Cerebellar nuclear complex (tissue), 1 donor: ENCODE results near the gene RPS6KA1.
"Not testable (repeated sequence)": the region's sequence is repeated elsewhere in the genome, so short reads cannot be mapped to it uniquely, and the experiment has no call there.

Experiments
- DNase-seq, 2 experiments: peaks; one replicate each; lab custom pipeline; 2025; lab: John Stamatoyannopoulos, UW

RPS6KA1 gene

DNA sequence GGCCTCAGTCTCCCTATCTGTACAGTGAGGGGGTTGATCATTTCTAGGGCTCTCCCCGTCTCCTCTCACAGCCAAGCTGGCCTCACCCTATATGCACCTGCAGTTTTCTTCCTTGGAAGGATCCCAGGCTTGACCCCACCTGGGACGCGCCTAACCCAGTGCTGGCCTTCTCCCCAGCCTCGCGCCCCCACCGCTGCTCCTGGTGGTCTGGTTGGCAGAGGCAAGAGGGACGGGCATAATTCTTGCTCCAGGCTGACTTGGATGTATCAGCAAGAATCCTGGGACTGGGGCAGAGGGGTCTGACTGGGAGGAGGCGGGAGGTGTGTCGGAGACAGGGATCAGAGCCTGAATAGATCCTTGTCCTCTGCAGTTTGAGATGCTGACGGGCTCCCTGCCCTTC, 25.2 kb downstream of the RPS6KA1 start:
- no peak for DNase-seq

- no peak for DNase-seq
Observed at GRCh38 chr1:26555550-26555981, 26.0 kb downstream of the RPS6KA1 start.

DNA sequence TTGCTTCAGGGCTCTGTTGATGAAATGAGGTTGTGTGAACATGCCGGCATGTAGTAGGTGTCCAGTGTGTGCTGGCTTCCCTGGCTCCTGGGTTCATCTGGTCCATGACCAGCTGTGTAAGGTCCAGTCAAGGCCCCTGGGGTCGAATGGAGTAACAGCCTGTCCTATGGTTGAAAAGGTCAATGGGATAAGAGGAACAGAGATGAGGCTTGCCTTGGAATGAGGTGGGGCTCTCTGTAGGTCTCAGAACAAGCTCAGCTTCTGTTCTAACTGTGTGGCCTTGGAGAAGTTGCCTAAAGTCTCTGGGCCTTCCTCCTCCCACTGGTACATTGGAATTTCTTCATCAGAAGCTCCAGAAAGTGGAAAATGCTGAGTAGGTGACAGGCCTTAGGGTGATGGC, 26.6 kb downstream of the RPS6KA1 start:
- DNase-seq: no peak

DNA sequence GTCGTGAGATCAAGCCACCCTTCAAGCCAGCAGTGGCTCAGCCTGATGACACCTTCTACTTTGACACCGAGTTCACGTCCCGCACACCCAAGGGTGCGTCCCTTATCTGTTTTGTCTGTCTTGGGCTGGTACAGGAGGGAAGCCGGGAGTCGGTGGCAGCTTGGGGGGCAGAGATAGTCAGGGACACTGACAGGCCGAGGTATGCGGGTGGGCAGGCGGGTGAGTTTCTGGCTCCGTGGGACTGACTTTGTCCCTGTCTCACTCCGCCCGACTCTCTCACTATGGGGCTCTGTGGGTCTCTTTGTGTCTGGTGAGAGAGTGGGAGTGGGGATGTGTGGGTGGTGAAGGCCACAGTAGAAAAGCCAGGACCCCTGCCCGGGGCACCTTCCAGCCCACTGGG, 27.4 kb downstream of the RPS6KA1 start:
- DNase-seq: no peak

GRCh38 chr1:26558685-26559048, 29.1 kb downstream of the RPS6KA1 start:
- DNase-seq: no peak

- DNase-seq: no peak
Observed at GRCh38 chr1:26560403-26560780, 30.8 kb downstream of the RPS6KA1 start.

- no peak for DNase-seq
Observed at GRCh38 chr1:26570287-26570686, 40.7 kb downstream of the RPS6KA1 start.

DNA sequence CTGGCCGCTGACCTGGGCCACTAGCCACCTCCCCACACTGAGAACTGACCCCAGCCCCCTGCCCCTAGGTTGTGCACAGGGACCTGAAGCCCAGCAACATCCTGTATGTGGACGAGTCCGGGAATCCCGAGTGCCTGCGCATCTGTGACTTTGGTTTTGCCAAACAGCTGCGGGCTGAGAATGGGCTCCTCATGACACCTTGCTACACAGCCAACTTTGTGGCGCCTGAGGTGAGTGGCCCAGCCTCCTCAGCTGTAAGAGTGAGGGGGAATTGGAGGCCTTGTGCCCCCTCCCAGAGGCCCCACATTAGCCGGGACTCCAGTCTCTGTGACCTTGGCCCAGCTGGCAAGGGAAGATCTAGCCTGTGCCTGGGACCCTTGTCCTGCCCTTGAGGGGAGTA, 41.8 kb downstream of the RPS6KA1 start:
- no peak for DNase-seq

GRCh38 chr1:26574018-26574417, 44.5 kb downstream of the RPS6KA1 start:
- DNase-seq: no peak

GRCh38 chr1:26574719-26575251, 45.2 kb downstream of the RPS6KA1 start:
- DNase-seq: no peak

DNA sequence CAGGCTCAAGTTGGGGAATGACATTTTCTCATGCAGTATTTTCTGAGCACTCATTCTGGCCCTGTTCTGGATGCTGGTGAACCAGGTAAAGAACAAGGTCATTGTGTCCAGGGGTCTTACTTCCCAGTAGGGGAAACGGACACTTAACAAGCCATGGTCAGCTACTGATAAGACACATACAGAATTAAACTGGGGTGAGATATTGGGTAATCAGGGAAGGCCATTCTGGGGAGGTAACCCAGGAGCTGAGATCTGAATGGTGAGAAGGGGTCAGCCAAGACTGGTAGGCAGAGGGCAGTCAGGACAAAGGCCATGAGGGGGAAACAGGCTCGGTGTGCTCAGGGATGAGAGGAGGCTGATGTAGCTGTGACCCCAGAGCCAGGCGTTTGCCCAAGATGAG, 45.8 kb downstream of the RPS6KA1 start:
- DNase-seq: no peak

GRCh38 chr1:26578167-26578566, 48.6 kb downstream of the RPS6KA1 start:
- no peak for DNase-seq

- DNase-seq: no peak
Observed at GRCh38 chr1:26579681-26580111, 50.1 kb downstream of the RPS6KA1 start.

DNA sequence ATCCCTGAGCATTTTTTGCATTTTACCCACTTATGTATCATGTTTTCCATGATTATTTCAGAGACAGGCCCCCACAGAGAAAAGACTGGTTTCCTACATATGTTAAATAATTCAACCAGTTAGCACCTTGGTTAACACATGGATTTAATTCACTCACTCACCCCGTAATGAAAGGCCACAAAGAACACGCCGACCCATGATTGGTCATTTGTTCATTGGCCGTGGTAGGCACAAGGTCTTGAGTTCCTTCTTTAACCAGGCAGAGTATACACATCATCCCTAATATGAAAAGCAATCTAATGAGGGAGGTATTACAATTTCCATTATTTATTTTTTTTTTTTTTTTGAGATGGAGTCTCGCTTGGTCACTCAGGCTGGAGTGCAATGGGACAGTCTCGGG, 50.6 kb downstream of the RPS6KA1 start:
- DNase-seq: no peak

GRCh38 chr1:26581287-26581651, 51.7 kb downstream of the RPS6KA1 start:
- no peak for DNase-seq

DNA sequence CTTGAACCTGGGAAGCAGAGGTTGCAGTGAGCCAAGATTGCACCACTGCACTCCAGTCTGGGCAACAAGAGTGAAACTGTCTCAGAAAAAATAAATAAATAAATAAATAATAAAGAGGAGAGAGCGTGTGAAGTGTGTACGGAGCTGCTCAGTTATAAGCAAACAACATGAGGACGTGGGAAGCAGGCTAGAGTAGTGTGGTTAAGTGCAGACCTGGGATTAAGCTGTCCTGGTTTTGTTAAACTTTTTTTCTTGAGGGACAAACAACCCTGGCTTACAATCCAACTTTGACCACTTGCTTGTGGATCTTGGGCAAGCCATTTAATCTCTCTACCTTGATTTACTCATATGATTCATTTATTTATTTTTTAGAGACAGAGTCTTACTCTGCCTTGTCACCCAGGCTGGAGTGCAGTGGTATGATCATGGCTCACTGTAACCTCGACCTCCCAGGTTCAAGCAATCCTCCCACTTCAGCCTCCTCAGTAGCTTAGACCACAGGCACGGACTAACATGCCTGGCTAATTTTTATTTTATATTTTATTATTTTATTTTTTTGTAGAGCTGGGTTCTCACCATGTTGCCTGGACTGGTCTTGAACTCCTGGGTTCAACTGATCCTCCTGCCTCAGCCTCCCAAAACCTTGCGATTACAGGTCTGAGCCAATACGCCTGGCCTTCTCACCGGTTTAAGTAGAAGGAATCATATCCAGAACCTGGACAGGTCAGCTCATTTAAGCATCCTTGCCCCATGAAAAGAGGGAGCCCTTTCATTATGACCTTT, 52.7 kb downstream of the RPS6KA1 start:
- no peak for DNase-seq

DNA sequence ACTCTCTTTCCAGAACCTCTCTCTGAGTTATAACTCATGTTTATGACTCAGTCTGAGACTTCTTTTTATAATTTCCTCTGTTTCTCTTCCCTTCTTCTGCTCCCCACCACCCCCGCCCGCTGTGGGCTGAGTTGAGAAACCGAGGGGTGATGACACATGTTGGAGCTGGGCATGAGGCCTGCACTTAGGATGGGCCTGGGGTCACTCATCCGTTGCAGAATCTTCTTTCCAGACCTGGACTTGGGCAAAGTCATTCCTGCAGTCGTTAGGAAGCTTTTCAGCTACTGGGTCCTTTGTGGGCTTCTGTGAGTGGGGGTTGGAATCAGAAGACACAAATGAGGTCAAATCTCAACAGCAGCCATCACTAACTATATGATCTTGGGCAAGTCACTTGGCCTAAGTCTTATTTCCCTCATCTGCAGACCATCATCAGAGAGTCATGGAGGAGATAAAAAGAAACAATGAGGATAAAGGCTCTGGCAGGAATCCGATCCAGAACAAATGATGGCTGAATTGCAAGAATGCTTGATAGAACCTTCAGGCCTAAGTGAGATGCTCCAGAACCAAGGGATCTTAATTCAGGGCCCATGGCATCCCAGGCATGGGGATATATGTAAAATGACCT, 53.4 kb downstream of the RPS6KA1 start:
- no peak for DNase-seq

DNA sequence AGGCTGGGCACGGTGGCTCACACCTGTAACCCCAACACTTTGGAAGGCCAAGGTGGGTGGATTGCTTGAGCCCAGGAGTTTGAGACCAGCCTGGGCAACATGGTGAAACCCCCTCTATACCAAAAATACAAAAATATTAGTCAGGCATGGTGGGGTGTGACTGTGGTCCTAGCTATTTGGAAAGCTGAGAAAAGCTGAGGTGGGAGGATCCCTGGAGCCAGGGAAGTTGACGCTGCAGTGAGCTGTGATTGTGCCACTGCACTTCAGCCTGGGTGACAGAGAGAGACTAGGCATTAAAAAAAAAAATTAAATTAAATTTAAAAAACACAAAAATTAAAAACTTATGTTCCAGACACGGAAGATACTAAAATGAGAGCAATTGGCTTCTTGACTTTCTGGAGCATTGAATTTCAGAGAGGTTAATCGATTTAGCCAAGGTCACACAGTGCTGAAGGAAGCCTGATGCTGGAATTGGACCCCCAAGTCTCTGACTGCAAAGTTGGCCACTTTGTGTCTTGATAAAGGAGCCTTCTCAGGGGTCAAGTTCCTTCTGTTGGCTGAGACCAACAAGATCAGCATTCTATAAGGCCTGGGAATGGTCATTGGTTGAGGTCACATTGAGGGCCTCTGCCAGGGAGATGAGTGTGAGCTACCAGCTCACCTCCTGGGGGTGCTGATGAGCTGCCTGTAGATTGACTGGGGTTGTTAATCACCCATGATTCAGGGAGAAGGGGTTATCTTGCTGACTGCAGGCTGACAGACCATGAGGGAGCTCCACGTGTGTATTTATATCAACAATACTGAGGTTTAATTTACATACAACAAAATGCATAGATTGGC, 54.3 kb downstream of the RPS6KA1 start:
- DNase-seq: no peak

DNA sequence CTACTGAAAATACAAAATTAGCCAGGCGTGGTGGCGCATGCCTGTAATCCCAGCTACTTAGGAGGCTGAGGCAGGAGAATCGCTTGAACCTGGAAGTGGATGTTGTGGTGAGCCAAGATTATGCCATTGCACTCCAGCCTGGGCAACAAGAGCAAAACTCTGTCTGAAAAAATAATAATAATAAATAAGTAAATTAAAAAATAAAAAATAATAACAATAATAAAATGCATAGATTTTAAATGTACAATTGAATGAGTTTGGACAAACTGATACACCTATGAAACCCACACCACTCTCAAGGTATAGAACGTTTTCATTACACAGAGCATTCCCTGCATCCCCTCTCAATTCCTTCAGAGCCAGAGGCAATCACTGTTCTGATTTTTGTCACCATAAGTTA, 55.0 kb downstream of the RPS6KA1 start:
- not testable (repeated sequence) for DNase-seq

DNA sequence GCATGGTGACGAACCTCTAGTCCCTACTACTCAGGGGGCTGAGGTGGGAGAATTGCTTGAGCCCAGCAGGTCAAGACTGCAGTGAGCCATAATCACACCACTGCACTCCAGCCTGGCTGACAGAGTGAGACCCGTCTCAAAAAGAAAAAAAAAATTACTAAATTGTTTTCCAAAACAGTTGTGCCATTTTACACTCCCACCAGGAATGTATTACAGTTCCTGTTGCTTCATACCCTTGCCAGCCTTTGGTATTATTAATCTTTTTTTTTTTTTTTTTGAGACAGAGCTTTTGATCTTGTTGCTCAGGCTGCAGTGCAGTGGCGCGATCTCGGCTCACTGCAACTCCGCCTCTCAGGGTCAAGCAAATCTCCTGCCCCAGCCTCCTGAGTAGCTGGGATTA, 55.9 kb downstream of the RPS6KA1 start:
- no peak for DNase-seq

DNA sequence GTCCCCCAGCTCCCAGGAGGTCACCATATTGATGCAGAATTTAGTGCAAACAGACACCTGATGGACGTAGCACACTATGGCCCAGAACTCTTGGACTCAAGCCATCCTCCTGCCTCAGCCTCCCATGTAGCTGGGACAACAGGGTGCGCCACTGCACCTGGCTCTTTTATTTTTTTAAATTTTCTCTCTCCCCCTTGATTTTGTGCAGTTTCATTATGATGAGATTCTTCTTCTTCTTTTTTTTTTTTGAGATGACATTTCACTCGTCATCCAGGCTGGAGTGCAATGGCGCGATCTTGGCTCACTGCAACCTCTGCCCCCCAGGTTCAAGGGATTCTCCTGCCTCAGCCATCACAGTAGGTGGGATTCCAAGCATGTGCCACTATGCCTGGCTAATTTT, 63.8 kb downstream of the RPS6KA1 start:
- DNase-seq: no peak

GRCh38 chr1:26594593-26594992, 65.0 kb downstream of the RPS6KA1 start:
- DNase-seq: not testable (repeated sequence)

DNA sequence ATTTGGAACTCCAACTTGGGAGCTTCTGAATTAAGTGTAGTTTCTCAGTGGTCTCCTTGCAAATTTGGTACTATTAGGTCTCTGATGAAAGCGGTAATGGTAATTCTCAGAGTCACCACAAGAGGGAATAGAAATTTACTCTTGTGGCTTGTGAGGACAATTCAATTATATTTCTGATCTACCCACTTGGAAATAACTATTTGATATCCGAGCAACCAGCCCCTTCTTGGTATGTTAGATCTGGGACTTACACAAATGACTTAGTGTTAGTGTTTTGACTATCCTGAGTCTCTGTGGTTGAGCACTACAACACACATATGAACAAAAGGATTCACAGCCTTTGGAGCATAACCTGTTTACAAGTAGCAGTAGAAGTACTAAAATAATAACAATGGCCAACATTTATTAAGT, 68.1 kb downstream of the RPS6KA1 start:
- no peak for DNase-seq
